IgD-negative memory B cell (primary cell): ENCODE measurements around the gene REEP6. TPM values are rescaled to one million over a fixed set of nuclear protein-coding genes. Genes with fewer than 3 reads are reported as not detected.
A peak's percentile ranks its signal among the peaks of the same experiment; 100 is the strongest.
"Not testable (repeated sequence)": the region's sequence is repeated elsewhere in the genome, so short reads cannot be mapped to it uniquely, and the experiment has no call there.

Experiments used
- H3K27ac Mint-ChIP-seq, 3 donors: one replicate each; pipeline ENCODE4 v1.8.0; 2020 to 2022; ENCODE audit warnings: mild to moderate bottlenecking in 3 of 3, mixed read lengths in 3 of 3, moderate library complexity in 1 of 3
- H3K27me3 Mint-ChIP-seq: one replicate; pipeline ENCODE4 v1.8.0; 2021; ENCODE audit warnings: mixed read lengths
- H3K36me3 Mint-ChIP-seq: one replicate; pipeline ENCODE4 v1.8.0; 2020; ENCODE audit warnings: mild to moderate bottlenecking, mixed read lengths
- H3K4me1 Mint-ChIP-seq, 3 donors: one replicate each; pipeline ENCODE4 v1.8.0; 2020 to 2022; ENCODE audit warnings: mixed read lengths in 3 of 3, mild to moderate bottlenecking in 1 of 3
- H3K4me3 Mint-ChIP-seq, 4 donors: one replicate each; pipeline ENCODE4 v1.8.0; 2020 to 2022; ENCODE audit warnings: mild to moderate bottlenecking in 4 of 4, mixed read lengths in 4 of 4, moderate library complexity in 3 of 4
- H3K9me3 Mint-ChIP-seq, 3 donors: one replicate each; pipeline ENCODE4 v1.8.0; 2020 to 2021; ENCODE audit warnings: mixed read lengths in 3 of 3, mild to moderate bottlenecking in 1 of 3
- polyA plus RNA-seq: library from polyadenylated mRNA; unstranded; fragments of 300-500 nt; fragmentation: Illumina TruSeq; gene quantifications from one replicate; pipeline ENCODE4 v1.2.3, GENCODE V29; 2021

REEP6 gene
- polyA plus RNA-seq, 1 donor from 2014 or later: 0.24 TPM

- Mint-ChIP-seq H3K4me3 (peak within 1 kb of the TSS in 2 of 4 donors; percentile 4 to 13), H3K4me1 (peaks cover 0 to 6% (median 0%) of the 10 kb centered on the region in 3 donors), H3K27ac (peak within 1 kb of the TSS in 1 of 3 donors; percentile 71), H3K9me3 (peaks cover 0 to 4% (median 0%) of the 10 kb centered on the region in 3 donors), H3K27me3 (peaks cover 29% of the 10 kb centered on the region), H3K36me3 (no peaks in the 10 kb centered on the region)
Observed at GRCh38 chr19:1523412-1524286, 32.7 kb downstream of the REEP6 start, which contains the start of gene PLK5. TSS of gene PLK5 (plus strand) at chr19:1524077. CDS start at chr19:1526997, 2,920 bp downstream.

GRCh38 chr19:1524287-1524971 is 33.4 kb downstream of the REEP6 start:
- Mint-ChIP-seq H3K4me3 (peak overlapping the region in 1 of 4 donors; percentile 13), H3K27ac (peak overlapping the region in 1 of 3 donors; percentile 71), H3K4me1 (peaks cover 0 to 6% (median 0%) of the 10 kb centered on the region in 3 donors), H3K9me3 (peaks cover 0 to 4% (median 0%) of the 10 kb centered on the region in 3 donors), H3K36me3 (no peaks in the 10 kb centered on the region), H3K27me3 (peaks cover 31% of the 10 kb centered on the region)

- peaks cover 0 to 4% (median 0%) of the 10 kb centered on the region in 3 donors for H3K9me3 Mint-ChIP-seq
Observed at GRCh38 chr19:1524972-1525325, 34.0 kb downstream of the REEP6 start.

GRCh38 chr19:1525343-1525742 is 34.4 kb downstream of the REEP6 start:
- Mint-ChIP-seq H3K4me3 (no peak overlapping the region), H3K4me1 (peaks cover 0 to 6% (median 0%) of the 10 kb centered on the region in 3 donors), H3K36me3 (no peaks in the 10 kb centered on the region), H3K27me3 (peaks cover 35% of the 10 kb centered on the region), H3K27ac (peak overlapping the region in 1 of 3 donors; percentile 71), H3K9me3 (peaks cover 0 to 4% (median 0%) of the 10 kb centered on the region in 3 donors)

More at GRCh38 chr19:1524972-1525325, 34.0 kb downstream of the REEP6 start:
- H3K4me3 Mint-ChIP-seq: peak overlapping the region in 1 of 4 donors; percentile 4
- peaks cover 32% of the 10 kb centered on the region for H3K27me3 Mint-ChIP-seq
- peak overlapping the region in 1 of 3 donors; percentile 71 for H3K27ac Mint-ChIP-seq
- H3K36me3 Mint-ChIP-seq: no peaks in the 10 kb centered on the region
- H3K4me1 Mint-ChIP-seq: peaks cover 0 to 6% (median 0%) of the 10 kb centered on the region in 3 donors

- Mint-ChIP-seq H3K4me1 (peaks cover 0 to 6% (median 0%) of the 10 kb centered on the region in 3 donors), H3K4me3 (no peak overlapping the region), H3K36me3 (no peaks in the 10 kb centered on the region), H3K27me3 (peaks cover 35% of the 10 kb centered on the region), H3K27ac (no peak overlapping the region), H3K9me3 (peaks cover 0 to 4% (median 0%) of the 10 kb centered on the region in 3 donors)
Observed at GRCh38 chr19:1526066-1526778, 35.2 kb downstream of the REEP6 start.

GRCh38 chr19:1526979-1527649 is 36.1 kb downstream of the REEP6 start:
- Mint-ChIP-seq H3K36me3 (no peaks in the 10 kb centered on the region), H3K4me1 (peaks cover 0 to 6% (median 0%) of the 10 kb centered on the region in 3 donors), H3K4me3 (no peak overlapping the region), H3K27me3 (peaks cover 37% of the 10 kb centered on the region), H3K9me3 (peaks cover 0 to 4% (median 0%) of the 10 kb centered on the region in 3 donors), H3K27ac (no peak overlapping the region)

- H3K27me3 Mint-ChIP-seq: peaks cover 37% of the 10 kb centered on the region
- peaks cover 0 to 6% (median 0%) of the 10 kb centered on the region in 3 donors for H3K4me1 Mint-ChIP-seq
- no peak overlapping the region for H3K27ac Mint-ChIP-seq
- no peaks in the 10 kb centered on the region for H3K36me3 Mint-ChIP-seq
- H3K4me3 Mint-ChIP-seq: no peak overlapping the region
- H3K9me3 Mint-ChIP-seq: peaks cover 0 to 4% (median 0%) of the 10 kb centered on the region in 3 donors
Observed at GRCh38 chr19:1527650-1528309, 36.8 kb downstream of the REEP6 start.

- Mint-ChIP-seq H3K9me3 (peaks cover 0 to 4% (median 0%) of the 10 kb centered on the region in 3 donors), H3K27me3 (peaks cover 34% of the 10 kb centered on the region), H3K36me3 (no peaks in the 10 kb centered on the region), H3K4me1 (peaks cover 0 to 6% (median 0%) of the 10 kb centered on the region in 3 donors), H3K27ac (no peak overlapping the region), H3K4me3 (no peak overlapping the region)
Observed at GRCh38 chr19:1528596-1529429, 37.8 kb downstream of the REEP6 start.

GRCh38 chr19:1529430-1529816 is 38.4 kb downstream of the REEP6 start:
- Mint-ChIP-seq H3K4me3 (no peak overlapping the region), H3K27ac (no peak overlapping the region), H3K9me3 (peaks cover 0 to 3% (median 0%) of the 10 kb centered on the region in 3 donors), H3K4me1 (peaks cover 0 to 5% (median 0%) of the 10 kb centered on the region in 3 donors), H3K27me3 (peaks cover 32% of the 10 kb centered on the region), H3K36me3 (no peaks in the 10 kb centered on the region)

- H3K9me3 Mint-ChIP-seq, H3K4me3 Mint-ChIP-seq, H3K4me1 Mint-ChIP-seq, H3K36me3 Mint-ChIP-seq, H3K27ac Mint-ChIP-seq: not testable (repeated sequence)
- peaks cover 21% of the 10 kb centered on the region for H3K27me3 Mint-ChIP-seq
Observed at GRCh38 chr19:1530856-1531255, 39.9 kb downstream of the REEP6 start.

- Mint-ChIP-seq H3K27ac (peak overlapping the region in 1 of 3 donors; percentile 35), H3K27me3 (peaks cover 14% of the 10 kb centered on the region), H3K36me3 (no peaks in the 10 kb centered on the region), H3K4me1 (no peaks in the 10 kb centered on the region), H3K4me3 (no peak overlapping the region), H3K9me3 (peaks cover 0 to 1% (median 0%) of the 10 kb centered on the region in 3 donors)
Observed at GRCh38 chr19:1531587-1531986, 40.6 kb downstream of the REEP6 start.

- H3K9me3 Mint-ChIP-seq: peaks cover 0 to 1% (median 0%) of the 10 kb centered on the region in 3 donors
- H3K27me3 Mint-ChIP-seq: peaks cover 14% of the 10 kb centered on the region
- H3K4me1 Mint-ChIP-seq: no peaks in the 10 kb centered on the region
- H3K27ac Mint-ChIP-seq: no peak overlapping the region
- no peak overlapping the region for H3K4me3 Mint-ChIP-seq
- no peaks in the 10 kb centered on the region for H3K36me3 Mint-ChIP-seq
Observed at GRCh38 chr19:1532003-1532402, 41.0 kb downstream of the REEP6 start.

- Mint-ChIP-seq H3K4me1 (no peaks in the 10 kb centered on the region), H3K4me3 (no peak overlapping the region), H3K27me3 (peaks cover 19% of the 10 kb centered on the region), H3K9me3 (peaks cover 0 to 1% (median 0%) of the 10 kb centered on the region in 3 donors), H3K36me3 (no peaks in the 10 kb centered on the region), H3K27ac (no peak overlapping the region)
Observed at GRCh38 chr19:1533510-1534150, 42.6 kb downstream of the REEP6 start.
